HepG2 (cell line): ENCODE measurements around the gene DHX29. TPM values are rescaled to one million over a fixed set of nuclear protein-coding genes. Genes with fewer than 3 reads are reported as not detected.

Experiments used
- ATAC-seq: fragments of 200-7000 bp; cut with Tn5 transposase; 3 replicates; pipeline ENCODE4 v1.9.1; 2020; ENCODE audit warnings: mild to moderate bottlenecking, moderate library complexity
- BruUV-seq: library from RNA; stranded (reverse); fragments of 400-500 nt; replicated peaks from 2 replicates; lab custom pipeline; 2021; lab: Mats Ljungman, UMichigan
- CTCF ChIA-PET: fragments of 300-600 bp; formaldehyde crosslinking; extraction: SDS; loops from one replicate; lab custom pipeline; 2021; ENCODE audit warnings: low total read pairs, inconsistent platforms, low intra/inter-chr PET ratio; lab: Yijun Ruan, JAX
- POLR2A ChIA-PET: fragments of 350-600 bp; sonication (Branson Sonifier 250); formaldehyde crosslinking; loops from one replicate; lab custom pipeline; 2020; ENCODE audit warnings: antibody characterized with exemption, inconsistent platforms; lab: Yijun Ruan, JAX
- DNase-seq: peaks from one replicate; pipeline ENCODE4 v3.0.0-alpha.2; 2015; ENCODE audit warnings: low spot score
- FAIRE-seq: peaks from 3 replicates; lab custom pipeline; 2011; peaks lifted over from hg19 to GRCh38; lab: Jason Lieb, UNC
- H2AFZ ChIP-seq: one replicate; pipeline ENCODE4 v1.6.1; 2011; ENCODE audit warnings: low read length, inconsistent platforms
- H3K27ac ChIP-seq: fragments of 300-600 bp; 3 replicates; pipeline ENCODE4 v1.8.0; 2011; ENCODE audit warnings: mixed run types, mild to moderate bottlenecking, mixed read lengths, low read length, inconsistent platforms; ENCODE audit not compliant: insufficient read depth; ENCODE audit errors: extremely low read length
- H3K27me3 ChIP-seq, 2 experiments: fragments of 200-600 bp in 1 of 2; 2 replicates in 1 of 2; 3 replicates in 1 of 2; pipeline versions ENCODE4 v1.6.0 to v1.8.0; 2011; ENCODE audit warnings: low read length in 2 of 2, mild to moderate bottlenecking in 2 of 2, moderate library complexity in 2 of 2, inconsistent platforms in 1 of 2; ENCODE audit not compliant: insufficient read depth in 2 of 2, control insufficient read depth in 1 of 2
- H3K36me3 ChIP-seq, 2 experiments: fragments of 200-600 bp in 1 of 2; replicated peaks in 1 of 2; 2 replicates in 1 of 2; 3 replicates in 1 of 2; pipeline versions ENCODE4 v1.5.1 to v1.8.0; 2011; ENCODE audit warnings: low read length in 2 of 2, inconsistent platforms in 1 of 2; ENCODE audit not compliant: insufficient read depth in 2 of 2, control insufficient read depth in 1 of 2
- H3K4me1 ChIP-seq: 2 replicates; pipeline ENCODE4 v1.5.1; 2012; ENCODE audit warnings: low read length, inconsistent platforms; ENCODE audit not compliant: insufficient read depth
- H3K4me2 ChIP-seq: 2 replicates; pipeline ENCODE4 v1.6.0; 2011; ENCODE audit warnings: low read depth, low read length, inconsistent platforms
- H3K4me3 ChIP-seq, 3 experiments: fragments of 200-600 bp in 1 of 3; sonication (generic), shearing (Covaris generic) in 1 of 3; replicated peaks in 1 of 3; 2 replicates each; pipeline ENCODE4 v1.5.1; 2011 to 2016; ENCODE audit warnings: low read length in 3 of 3, inconsistent platforms in 2 of 3, low read depth in 2 of 3, mild to moderate bottlenecking in 2 of 3, control low read depth in 1 of 3, mixed read lengths in 1 of 3; ENCODE audit not compliant: insufficient read depth in 1 of 3
- H3K79me2 ChIP-seq: one replicate; pipeline ENCODE4 v1.6.1; 2011; ENCODE audit warnings: low read length, inconsistent platforms; ENCODE audit not compliant: insufficient read depth
- H3K9ac ChIP-seq: 2 replicates; pipeline ENCODE4 v1.6.0; 2011; ENCODE audit warnings: mild to moderate bottlenecking, low read depth, low read length, inconsistent platforms; ENCODE audit not compliant: insufficient read depth
- H3K9me3 ChIP-seq: 2 replicates; pipeline ENCODE4 v1.5.1; 2012; ENCODE audit warnings: mild to moderate bottlenecking, low read length
- H4K20me1 ChIP-seq: 2 replicates; pipeline ENCODE4 v1.6.0; 2011; ENCODE audit warnings: inconsistent platforms, mild to moderate bottlenecking, low read length, moderate library complexity; ENCODE audit not compliant: insufficient read depth
- ATAD3A ChIP-seq: sonication (generic); formaldehyde crosslinking; IDR thresholded peaks from 2 replicates; pipeline ENCODE4 v1.4.0; 2020; ENCODE audit warnings: missing genetic modification reagents
- ATF7 ChIP-seq, 2 experiments: fragments of 450-650 bp in 1 of 2; sonication (generic) in 1 of 2; formaldehyde crosslinking in 1 of 2; IDR thresholded peaks; 2 replicates each; pipeline versions ENCODE4 v1.4.0 to v1.6.1; 2016 to 2020; ENCODE audit warnings: antibody characterized with exemption in 1 of 2, mild to moderate bottlenecking in 1 of 2, missing genetic modification reagents in 1 of 2
- CREB1 ChIP-seq, 2 experiments: fragments of 450-650 bp in 1 of 2; IDR thresholded peaks; 2 replicates each; pipeline ENCODE4 v1.6.1; 2016 to 2017; ENCODE audit warnings: control low read depth in 1 of 2, mild to moderate bottlenecking in 1 of 2, missing compliant biosample characterization in 1 of 2, missing genetic modification characterization in 1 of 2
- NFYB ChIP-seq: sonication (generic); formaldehyde crosslinking; IDR thresholded peaks from 2 replicates; pipeline ENCODE4 v1.4.0; 2020; ENCODE audit warnings: missing genetic modification reagents
- PAX8 ChIP-seq: sonication (generic); formaldehyde crosslinking; IDR thresholded peaks from 2 replicates; pipeline ENCODE4 v1.8.0; 2022; ENCODE audit warnings: mild to moderate bottlenecking, missing genetic modification reagents, borderline replicate concordance
- RBM22 ChIP-seq: fragments of 200-400 bp; formaldehyde crosslinking; optimal IDR thresholded peaks from 2 replicates; pipeline ENCODE3; 2017; ENCODE audit warnings: mild to moderate bottlenecking, low read length, moderate library complexity
- SIX1 ChIP-seq: sonication (generic); formaldehyde crosslinking; IDR thresholded peaks from 2 replicates; pipeline ENCODE4 v1.4.0; 2020; ENCODE audit warnings: missing genetic modification reagents, borderline replicate concordance
- ZNF251 ChIP-seq: sonication (generic); formaldehyde crosslinking; IDR thresholded peaks from 2 replicates; pipeline ENCODE4 v1.9.0; 2021; ENCODE audit warnings: mild to moderate bottlenecking, missing genetic modification reagents
- ZNF790 ChIP-seq: sonication (generic); formaldehyde crosslinking; IDR thresholded peaks from 2 replicates; pipeline ENCODE4 v1.8.0; 2022; ENCODE audit warnings: missing genetic modification reagents, mild to moderate bottlenecking, borderline replicate concordance
- WGBS: methylation state at CpG from one replicate; pipeline ENCODE4 v1.1.6; 2017; ENCODE audit warnings: low lambda C conversion rate; 5-methylcytosine and 5-hydroxymethylcytosine counted together
- in situ Hi-C: cut with HindIII; loops from 2 replicates; pipeline ENCODE4 v1.10.0; 2017; ENCODE audit warnings: low pct_unique_long_range_greater_than_20kb; ENCODE audit not compliant: extremely low pct_ligation_motif_present
- intact Hi-C: fragments of 100-400 bp; cut with micrococcal nuclease; formaldehyde crosslinking; loops from one replicate; pipeline ENCODE4 v1.10.0; 2022; ENCODE audit not compliant: unreplicated experiment
- polyA plus RNA-seq, 8 experiments: library from polyadenylated mRNA; depleted of rRNA in 3 of 8; stranded (reverse) in 7 of 8; unstranded in 1 of 8; fragments of >200 nt; fragmentation: Illumina TruSeq in 4 of 8; extraction: Trizol in 4 of 8; gene quantifications; 2 replicates each; pipeline versions ENCODE4 v1.2.1 to v1.2.3, GENCODE V29; 2011 to 2016; ENCODE audit warnings: low read depth in 4 of 8, missing spikeins in 1 of 8, mixed read lengths in 1 of 8; ENCODE audit not compliant: insufficient read depth in 1 of 8
- total RNA-seq, 5 experiments: library from RNA; depleted of rRNA; stranded (reverse); fragments of >200 nt; fragmentation: Illumina TruSeq; extraction: Trizol; gene quantifications; 2 replicates each; pipeline ENCODE4 v1.2.3, GENCODE V29; 2016; ENCODE audit warnings: low read depth in 1 of 5

Gene DHX29
- total and polyA plus RNA-seq, 2 of the 13 experiments (the other 11 are each of a cell fraction or from before 2014, with no cell fraction given): 1.9 to 22.0 TPM

DNA sequence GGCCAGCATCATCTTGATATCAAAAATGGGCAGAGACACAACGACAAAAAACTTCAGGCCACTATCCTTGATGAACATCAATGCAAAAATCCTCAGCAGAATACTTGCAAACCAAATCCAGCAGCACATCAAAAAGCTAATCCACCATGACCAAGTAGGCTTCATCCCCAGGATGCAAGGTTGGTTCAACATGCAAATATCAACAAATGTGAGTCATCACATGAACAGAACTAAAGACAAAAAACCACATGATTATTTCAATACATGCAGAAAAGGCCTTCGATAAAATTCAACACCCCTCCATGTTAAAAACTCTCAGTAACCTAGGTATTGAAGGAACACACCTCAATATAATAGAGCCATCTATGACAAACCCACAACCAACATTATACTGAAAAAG is 8.8 kb upstream of the DHX29 start:
- peaks cover 96% of the 10 kb centered on the region for H3K79me2 ChIP-seq
- TF ChIP-seq ZNF251 (CRISPR knock-in tag): no peak
- no peak for TF ChIP-seq NFYB (CRISPR knock-in tag)
- no peak for TF ChIP-seq PAX8 (CRISPR knock-in tag)
- no peak for TF ChIP-seq ZNF790 (CRISPR knock-in tag)
- TF ChIP-seq CREB1 (IDR thresholded peaks at IDR 0.05): no peak
- no peak for TF ChIP-seq CREB1 (CRISPR knock-in tag; IDR thresholded peaks at IDR 0.05)
- in situ Hi-C loops: no loop called here

DNA sequence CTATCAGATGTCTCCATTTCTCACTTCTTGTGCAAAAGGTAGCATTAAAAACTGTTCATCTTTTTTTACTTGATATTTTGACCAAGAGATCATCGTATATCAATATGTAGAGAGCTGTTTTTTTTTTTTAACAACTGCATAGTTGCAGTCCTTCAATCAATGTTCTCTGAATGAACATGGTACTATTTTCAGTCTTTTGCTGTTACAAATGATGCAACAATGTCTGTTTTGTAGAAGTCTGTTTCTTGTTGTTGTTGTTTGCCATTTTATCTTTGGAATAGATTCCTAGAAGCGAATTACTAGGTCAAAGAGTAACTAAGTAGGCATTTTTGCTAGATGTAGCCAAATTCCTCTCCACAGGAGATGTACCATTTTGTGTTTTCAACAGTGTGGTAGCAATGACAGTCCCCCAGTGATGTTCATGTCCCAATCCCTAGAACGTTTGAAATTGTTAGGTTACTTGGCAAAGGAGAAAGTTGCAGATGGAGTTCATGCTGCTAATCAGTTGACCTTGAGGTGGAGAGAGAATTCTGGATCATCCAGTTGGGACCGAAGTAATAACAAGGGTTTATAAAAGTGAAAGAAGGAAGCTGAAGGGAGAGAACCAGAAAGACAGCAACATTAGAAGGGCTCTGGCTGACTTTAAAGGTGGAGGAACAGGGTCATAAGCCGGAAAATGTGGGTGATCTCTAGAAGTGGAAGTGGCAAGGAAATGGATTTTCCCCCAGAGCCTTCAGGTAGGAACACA is 6.5 kb upstream of the DHX29 start:
- Histone ChIP-seq H3K27me3 (no peaks in the 10 kb centered on the region), H3K4me2 (no peak overlapping the region), H3K4me1 (peaks cover 46% of the 10 kb centered on the region), H2AFZ (no peak overlapping the region), H3K9ac (no peak overlapping the region), H3K36me3 (peaks cover 1 to 11% of the 10 kb centered on the region in 2 experiments; a peak in 2 of 5 replicates), H4K20me1 (no peaks in the 10 kb centered on the region; the same call in 1 of the 2 replicates), H3K4me3 (no peak overlapping the region), H3K9me3 (no peaks in the 10 kb centered on the region)
- DNase-seq (no peak), FAIRE-seq (peak; percentile 43)
- CTCF ChIA-PET: no interaction called here
- in situ Hi-C loops: no loop called here
- intact Hi-C loops: no loop called here
- POLR2A ChIA-PET: no interaction called here
- TF ChIP-seq ATF7 (IDR thresholded peaks at IDR 0.05) (peak; percentile 38), ATF7 (CRISPR knock-in tag; IDR thresholded peaks at IDR 0.05) (no peak), SIX1 (CRISPR knock-in tag) (no peak), ATAD3A (CRISPR knock-in tag) (no peak), RBM22 (peak; percentile 32)
- TF ChIP-seq, all 625 proteins: peak for 2
- 84% methylated on average over 5 of the region's 5 CpGs for WGBS
- Histone ChIP-seq H3K27ac (no peak overlapping the region), H3K79me2 (peaks cover 99% of the 10 kb centered on the region)
- BruUV-seq: no TSS peak
- no peak for ATAC-seq

More for the DNA sequence above, 8.8 kb upstream of the DHX29 start:
- Histone ChIP-seq H4K20me1 (no peaks in the 10 kb centered on the region; the same call in 1 of the 2 replicates), H2AFZ (no peak overlapping the region), H3K9me3 (no peaks in the 10 kb centered on the region), H3K4me1 (peaks cover 23% of the 10 kb centered on the region), H3K9ac (no peak overlapping the region), H3K27me3 (no peaks in the 10 kb centered on the region), H3K27ac (no peak overlapping the region), H3K4me2 (no peak overlapping the region), H3K36me3 (peaks cover 1 to 11% of the 10 kb centered on the region in 2 experiments; a peak in 2 of 5 replicates), H3K4me3 (no peak overlapping the region)
- ChIA-PET POLR2A (no interaction called here), CTCF (no interaction called here)
- no TSS peak for BruUV-seq
- WGBS: 100% methylated on average over 2 of the region's 2 CpGs
- intact Hi-C loops: no loop called here
- FAIRE-seq: no peak
- ATAC-seq: no peak
- DNase-seq: no peak
